ENCODE results near the gene FRAT1. TPM values are rescaled to one million over a fixed set of nuclear protein-coding genes. Genes with fewer than 3 reads are reported as not detected.

FRAT1 gene
- total and polyA plus RNA-seq, 10 of the 15 experiments (the other 5 are each of a cell fraction or from before 2014, with no cell fraction given): 0.07 to 0.73 (median 0.26) TPM

- TF ChIP-seq EP300 (IDR thresholded peaks at IDR 0.05; ENCODE audit: borderline replicate concordance in 1 of 2, control insufficient read depth in 1 of 2, low read depth in 2 of 2, low read length in 2 of 2): no peak
Measured at GRCh38 chr10:97362310-97363033, 43.4 kb downstream of the FRAT1 start (continued).

- H3K9ac ChIP-seq (ENCODE audit: control insufficient read depth, insufficient read depth, low read length): no peak overlapping the region
- no peaks in the 10 kb centered on the region for H4K20me1 ChIP-seq (ENCODE audit: control insufficient read depth, insufficient read depth)
- ChIA-PET SMC1A (ENCODE audit: uncharacterized antibody, unreplicated experiment) (no interaction called here), RAD21 (ENCODE audit: unreplicated experiment) (no interaction called here), POLR2A (no interaction called here), CTCF (no interaction called here)
- H3K4me3 ChIP-seq: no peak overlapping the region
- intact Hi-C loops (cut with micrococcal nuclease; ENCODE audit: unreplicated experiment): no loop called here
- H3K79me2 ChIP-seq (ENCODE audit: control insufficient read depth, insufficient read depth, low read length): no peaks in the 10 kb centered on the region
- DNase-seq (ENCODE audit: low read depth, low spot score) (no peak), FAIRE-seq (no peak), ATAC-seq (no peak)
- in situ Hi-C loops (cut with MboI): no loop called here
- no peaks in the 10 kb centered on the region for H3K9me3 ChIP-seq (replicated peaks; ENCODE audit: control insufficient read depth, insufficient read depth, low read length)
- no peak overlapping the region for H3K27ac ChIP-seq (ENCODE audit: control insufficient read depth, insufficient read depth)
- 94% methylated on average over 4 of the region's 4 CpGs for WGBS (ENCODE audit: insufficient coverage, insufficient replicate concordance, low lambda C conversion rate, missing lambda C conversion rate)
- H3K4me1 ChIP-seq (ENCODE audit: control insufficient read depth, insufficient read depth, low read length): no peaks in the 10 kb centered on the region; the same call in 1 of the 2 replicates
- H3K36me3 ChIP-seq (ENCODE audit: control insufficient read depth in 2 of 2, insufficient read depth in 2 of 2, low read length in 1 of 2): peaks cover 4 to 21% of the 10 kb centered on the region in 2 experiments; a peak in 3 of 4 replicates
- no TSS peak for BruUV-seq (replicated peaks)
- H3K4me2 ChIP-seq (ENCODE audit: control insufficient read depth, insufficient read depth): no peak overlapping the region
- no peaks in the 10 kb centered on the region for H3K27me3 ChIP-seq (replicated peaks in 1 of 2; ENCODE audit: control insufficient read depth in 2 of 2, insufficient read depth in 2 of 2, low read length in 1 of 2)
- no peak overlapping the region for H2AFZ ChIP-seq (ENCODE audit: control insufficient read depth, low read depth, low read length)
- no peak for TF ChIP-seq E2F8 (IDR thresholded peaks at IDR 0.05; ENCODE audit: low read depth, partially characterized antibody)
- no peak for TF ChIP-seq MTA3 (IDR thresholded peaks at IDR 0.05; ENCODE audit: borderline replicate concordance, low read length)
- no peak for TF ChIP-seq BCL11A (IDR thresholded peaks at IDR 0.05; ENCODE audit: low read depth, low read length)
- no peak for TF ChIP-seq SIX5 (IDR thresholded peaks at IDR 0.05; ENCODE audit: low read depth, low read length, severe bottlenecking)
- no peak for TF ChIP-seq CBX3 (IDR thresholded peaks at IDR 0.05; ENCODE audit: borderline replicate concordance, low read depth)
- no peak for TF ChIP-seq SUPT20H (IDR thresholded peaks at IDR 0.05; ENCODE audit: borderline replicate concordance, control insufficient read depth, low read depth, low read length)
- no peak for TF ChIP-seq CUX1 (IDR thresholded peaks at IDR 0.05; ENCODE audit: insufficient replicate concordance, low read depth, low read length)
- TF ChIP-seq RB1 (IDR thresholded peaks at IDR 0.05; ENCODE audit: borderline replicate concordance): no peak
- no peak for TF ChIP-seq NR2C2 (IDR thresholded peaks at IDR 0.05; ENCODE audit: borderline replicate concordance, control insufficient read depth, insufficient read length, low read depth)
- TF ChIP-seq MEF2A (IDR thresholded peaks at IDR 0.05; ENCODE audit: insufficient read depth, low read depth, low read length): no peak
- no peak for TF ChIP-seq NFXL1 (IDR thresholded peaks at IDR 0.05; ENCODE audit: borderline replicate concordance)
- no peak for TF ChIP-seq STAT3 (IDR thresholded peaks at IDR 0.05; ENCODE audit: low read depth, low read length)
- TF ChIP-seq EP300 (IDR thresholded peaks at IDR 0.05; ENCODE audit: borderline replicate concordance in 1 of 2, control insufficient read depth in 1 of 2, low read depth in 2 of 2, low read length in 2 of 2): no peak
- TF ChIP-seq ZNF274 (IDR thresholded peaks at IDR 0.05; ENCODE audit: insufficient read depth, insufficient read length): no peak
Measured at GRCh38 chr10:97363071-97363470, 44.0 kb downstream of the FRAT1 start.
